ENCODE data around the gene TUBA3E. TPM values are rescaled to one million over a fixed set of nuclear protein-coding genes. Genes with fewer than 3 reads are reported as not detected.

The TUBA3E gene
- total and polyA plus RNA-seq, 2 of the 13 experiments (the other 11 are each of a cell fraction or from before 2014, with no cell fraction given): not detected

DNA sequence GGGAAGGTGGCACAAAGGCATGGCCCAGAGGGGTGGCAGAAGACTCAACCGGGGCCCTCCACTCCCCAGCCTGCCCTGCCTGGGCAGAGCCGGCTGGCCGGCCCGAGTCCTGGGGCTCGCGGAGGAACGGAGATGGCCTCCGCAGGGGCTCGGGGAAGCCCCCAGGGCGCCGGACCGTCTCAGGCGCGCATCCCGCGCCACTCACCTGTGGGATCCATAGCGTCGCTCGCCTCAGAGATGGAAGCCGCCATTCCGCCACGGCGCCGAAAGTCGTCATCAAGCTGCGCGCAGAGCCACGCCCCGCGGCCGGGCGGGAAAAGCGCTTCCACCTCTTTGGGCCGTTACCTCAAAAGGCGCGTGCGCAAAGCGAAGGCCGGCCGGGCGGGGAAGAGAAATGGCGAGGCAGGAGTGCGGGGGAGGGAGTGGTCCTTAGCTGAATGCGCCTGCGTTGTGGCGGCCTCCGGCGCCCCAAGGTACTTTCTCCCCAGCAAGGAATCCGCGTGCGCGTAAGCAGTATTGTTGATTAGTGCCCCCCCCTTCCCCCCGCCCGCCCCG lies 16.8 kb downstream of the TUBA3E start, which contains the start of gene SMPD4 (continued):
- TF ChIP-seq, protein P1, sequence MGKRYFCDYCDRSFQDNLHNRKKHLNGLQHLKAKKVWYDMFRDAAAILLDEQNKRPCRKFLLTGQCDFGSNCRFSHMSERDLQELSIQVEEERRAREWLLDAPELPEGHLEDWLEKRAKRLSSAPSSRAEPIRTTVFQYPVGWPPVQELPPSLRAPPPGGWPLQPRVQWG (CRISPR knock-in tag; IDR thresholded peaks at IDR 0.05; ENCODE audit: borderline replicate concordance, low read depth): no peak
- TF ChIP-seq SMC3 (IDR thresholded peaks at IDR 0.05; ENCODE audit: low read length): no peak
- TF ChIP-seq RAD21 (CRISPR knock-in tag; IDR thresholded peaks at IDR 0.05): no peak
- TF ChIP-seq, protein P2, sequence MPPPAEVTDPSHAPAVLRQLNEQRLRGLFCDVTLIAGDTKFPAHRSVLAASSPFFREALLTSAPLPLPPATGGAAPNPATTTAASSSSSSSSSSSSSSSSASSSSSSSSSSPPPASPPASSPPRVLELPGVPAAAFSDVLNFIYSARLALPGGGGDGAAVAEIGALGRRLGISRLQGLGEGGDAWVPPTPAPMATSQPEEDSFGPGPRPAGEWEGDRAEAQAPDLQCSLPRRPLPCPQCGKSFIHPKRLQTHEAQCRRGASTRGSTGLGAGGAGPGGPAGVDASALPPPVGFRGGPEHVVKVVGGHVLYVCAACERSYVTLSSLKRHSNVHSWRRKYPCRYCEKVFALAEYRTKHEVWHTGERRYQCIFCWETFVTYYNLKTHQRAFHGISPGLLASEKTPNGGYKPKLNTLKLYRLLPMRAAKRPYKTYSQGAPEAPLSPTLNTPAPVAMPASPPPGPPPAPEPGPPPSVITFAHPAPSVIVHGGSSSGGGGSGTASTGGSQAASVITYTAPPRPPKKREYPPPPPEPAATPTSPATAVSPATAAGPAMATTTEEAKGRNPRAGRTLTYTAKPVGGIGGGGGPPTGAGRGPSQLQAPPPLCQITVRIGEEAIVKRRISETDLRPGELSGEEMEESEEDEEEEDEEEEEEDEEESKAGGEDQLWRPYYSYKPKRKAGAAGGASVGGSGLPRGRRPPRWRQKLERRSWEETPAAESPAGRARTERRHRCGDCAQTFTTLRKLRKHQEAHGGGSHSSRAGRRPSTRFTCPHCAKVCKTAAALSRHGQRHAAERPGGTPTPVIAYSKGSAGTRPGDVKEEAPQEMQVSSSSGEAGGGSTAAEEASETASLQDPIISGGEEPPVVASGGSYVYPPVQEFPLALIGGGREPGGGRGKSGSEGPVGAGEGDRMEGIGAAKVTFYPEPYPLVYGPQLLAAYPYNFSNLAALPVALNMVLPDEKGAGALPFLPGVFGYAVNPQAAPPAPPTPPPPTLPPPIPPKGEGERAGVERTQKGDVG (CRISPR knock-in tag; IDR thresholded peaks at IDR 0.05; ENCODE audit: borderline replicate concordance): peak; percentile 39; the same call in 1 of the 2 replicates
- TF ChIP-seq ZNF256 (CRISPR knock-in tag; conservative IDR thresholded peaks at IDR 0.05): no peak
- TF ChIP-seq, protein P3, sequence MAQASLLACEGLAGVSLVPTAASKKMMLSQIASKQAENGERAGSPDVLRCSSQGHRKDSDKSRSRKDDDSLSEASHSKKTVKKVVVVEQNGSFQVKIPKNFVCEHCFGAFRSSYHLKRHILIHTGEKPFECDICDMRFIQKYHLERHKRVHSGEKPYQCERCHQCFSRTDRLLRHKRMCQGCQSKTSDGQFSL (CRISPR knock-in tag; IDR thresholded peaks at IDR 0.05): no peak
- TF ChIP-seq HNRNPH1 (optimal IDR thresholded peaks at IDR 0.05; ENCODE audit: low read depth, low read length): no peak
- TF ChIP-seq NFKB2 (CRISPR knock-in tag; IDR thresholded peaks at IDR 0.05; ENCODE audit: borderline replicate concordance): no peak
- TF ChIP-seq, protein P4, sequence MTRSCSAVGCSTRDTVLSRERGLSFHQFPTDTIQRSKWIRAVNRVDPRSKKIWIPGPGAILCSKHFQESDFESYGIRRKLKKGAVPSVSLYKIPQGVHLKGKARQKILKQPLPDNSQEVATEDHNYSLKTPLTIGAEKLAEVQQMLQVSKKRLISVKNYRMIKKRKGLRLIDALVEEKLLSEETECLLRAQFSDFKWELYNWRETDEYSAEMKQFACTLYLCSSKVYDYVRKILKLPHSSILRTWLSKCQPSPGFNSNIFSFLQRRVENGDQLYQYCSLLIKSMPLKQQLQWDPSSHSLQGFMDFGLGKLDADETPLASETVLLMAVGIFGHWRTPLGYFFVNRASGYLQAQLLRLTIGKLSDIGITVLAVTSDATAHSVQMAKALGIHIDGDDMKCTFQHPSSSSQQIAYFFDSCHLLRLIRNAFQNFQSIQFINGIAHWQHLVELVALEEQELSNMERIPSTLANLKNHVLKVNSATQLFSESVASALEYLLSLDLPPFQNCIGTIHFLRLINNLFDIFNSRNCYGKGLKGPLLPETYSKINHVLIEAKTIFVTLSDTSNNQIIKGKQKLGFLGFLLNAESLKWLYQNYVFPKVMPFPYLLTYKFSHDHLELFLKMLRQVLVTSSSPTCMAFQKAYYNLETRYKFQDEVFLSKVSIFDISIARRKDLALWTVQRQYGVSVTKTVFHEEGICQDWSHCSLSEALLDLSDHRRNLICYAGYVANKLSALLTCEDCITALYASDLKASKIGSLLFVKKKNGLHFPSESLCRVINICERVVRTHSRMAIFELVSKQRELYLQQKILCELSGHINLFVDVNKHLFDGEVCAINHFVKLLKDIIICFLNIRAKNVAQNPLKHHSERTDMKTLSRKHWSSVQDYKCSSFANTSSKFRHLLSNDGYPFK (CRISPR knock-in tag; IDR thresholded peaks at IDR 0.05; ENCODE audit: borderline replicate concordance): peak; percentile 95; the same call in 1 of the 2 replicates
- TF ChIP-seq RFX3 (CRISPR knock-in tag; IDR thresholded peaks at IDR 0.05): no peak
- TF ChIP-seq, protein P5, sequence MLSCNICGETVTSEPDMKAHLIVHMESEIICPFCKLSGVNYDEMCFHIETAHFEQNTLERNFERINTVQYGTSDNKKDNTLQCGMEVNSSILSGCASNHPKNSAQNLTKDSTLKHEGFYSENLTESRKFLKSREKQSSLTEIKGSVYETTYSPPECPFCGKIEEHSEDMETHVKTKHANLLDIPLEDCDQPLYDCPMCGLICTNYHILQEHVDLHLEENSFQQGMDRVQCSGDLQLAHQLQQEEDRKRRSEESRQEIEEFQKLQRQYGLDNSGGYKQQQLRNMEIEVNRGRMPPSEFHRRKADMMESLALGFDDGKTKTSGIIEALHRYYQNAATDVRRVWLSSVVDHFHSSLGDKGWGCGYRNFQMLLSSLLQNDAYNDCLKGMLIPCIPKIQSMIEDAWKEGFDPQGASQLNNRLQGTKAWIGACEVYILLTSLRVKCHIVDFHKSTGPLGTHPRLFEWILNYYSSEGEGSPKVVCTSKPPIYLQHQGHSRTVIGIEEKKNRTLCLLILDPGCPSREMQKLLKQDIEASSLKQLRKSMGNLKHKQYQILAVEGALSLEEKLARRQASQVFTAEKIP (CRISPR knock-in tag; IDR thresholded peaks at IDR 0.05; ENCODE audit: borderline replicate concordance): no peak
- TF ChIP-seq SSRP1 (CRISPR knock-in tag; IDR thresholded peaks at IDR 0.05): no peak
- TF ChIP-seq, protein P6, sequence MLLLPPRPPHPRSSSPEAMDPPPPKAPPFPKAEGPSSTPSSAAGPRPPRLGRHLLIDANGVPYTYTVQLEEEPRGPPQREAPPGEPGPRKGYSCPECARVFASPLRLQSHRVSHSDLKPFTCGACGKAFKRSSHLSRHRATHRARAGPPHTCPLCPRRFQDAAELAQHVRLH (CRISPR knock-in tag; IDR thresholded peaks at IDR 0.05; ENCODE audit: borderline replicate concordance, low read depth): no peak; the same call in 1 of the 2 replicates
- TF ChIP-seq SMARCE1 (IDR thresholded peaks at IDR 0.05; ENCODE audit: borderline replicate concordance): no peak
- no peak for TF ChIP-seq PAF1 (CRISPR knock-in tag; IDR thresholded peaks at IDR 0.05)

Measured in HepG2 (cell line).